ENCODE data around the gene CLCNKA. TPM values are rescaled to one million over a fixed set of nuclear protein-coding genes. Genes with fewer than 3 reads are reported as not detected.

CLCNKA gene
- total RNA-seq, 1 experiment from 2014 or later: 1.5 TPM

- TF ChIP-seq NR3C1 (CRISPR knock-in tag; conservative IDR thresholded peaks at IDR 0.05; ENCODE audit: low read depth): no peak
- TF ChIP-seq RELA (CRISPR knock-in tag; IDR thresholded peaks at IDR 0.05; ENCODE audit: borderline replicate concordance): no peak
- TF ChIP-seq TP53 (CRISPR knock-in tag; IDR thresholded peaks at IDR 0.05): no peak
- peak; percentile 93 for TF ChIP-seq ESRRA (CRISPR knock-in tag; IDR thresholded peaks at IDR 0.05; ENCODE audit: borderline replicate concordance)
- no peak for TF ChIP-seq ZNF232 (CRISPR knock-in tag; IDR thresholded peaks at IDR 0.05)
- TF ChIP-seq FOXK1 (CRISPR knock-in tag; IDR thresholded peaks at IDR 0.05): no peak
- no peak for TF ChIP-seq NFATC4 (CRISPR knock-in tag; IDR thresholded peaks at IDR 0.05)
- TF ChIP-seq, protein P1, sequence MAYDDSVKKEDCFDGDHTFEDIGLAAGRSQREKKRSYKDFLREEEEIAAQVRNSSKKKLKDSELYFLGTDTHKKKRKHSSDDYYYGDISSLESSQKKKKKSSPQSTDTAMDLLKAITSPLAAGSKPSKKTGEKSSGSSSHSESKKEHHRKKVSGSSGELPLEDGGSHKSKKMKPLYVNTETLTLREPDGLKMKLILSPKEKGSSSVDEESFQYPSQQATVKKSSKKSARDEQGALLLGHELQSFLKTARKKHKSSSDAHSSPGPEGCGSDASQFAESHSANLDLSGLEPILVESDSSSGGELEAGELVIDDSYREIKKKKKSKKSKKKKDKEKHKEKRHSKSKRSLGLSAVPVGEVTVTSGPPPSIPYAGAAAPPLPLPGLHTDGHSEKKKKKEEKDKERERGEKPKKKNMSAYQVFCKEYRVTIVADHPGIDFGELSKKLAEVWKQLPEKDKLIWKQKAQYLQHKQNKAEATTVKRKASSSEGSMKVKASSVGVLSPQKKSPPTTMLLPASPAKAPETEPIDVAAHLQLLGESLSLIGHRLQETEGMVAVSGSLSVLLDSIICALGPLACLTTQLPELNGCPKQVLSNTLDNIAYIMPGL (CRISPR knock-in tag; IDR thresholded peaks at IDR 0.05): no peak
Measured at GRCh38 chr1:16013220-16013907, 8.5 kb upstream of the CLCNKA start (continued).

- no peak overlapping the region for H3K27ac Mint-ChIP-seq
- ChIA-PET CTCF (interaction anchor here (0.6 to 4.1 kb wide), 3 partner anchors 12 to 64 kb away, joined by 3 to 20 read pairs (median 18); no protein-coding TSS in a partner anchor), POLR2A (interaction anchor here (0.7 to 1.3 kb wide), 2 partner anchors 13 to 15 kb away, joined by 3 to 4 read pairs; no protein-coding TSS in a partner anchor)
- no peaks in the 10 kb centered on the region for H3K36me3 Mint-ChIP-seq
- no peak for DNase-seq (ENCODE audit: low spot score)
- no peak for ATAC-seq
- H3K4me3 Mint-ChIP-seq: peak overlapping the region; percentile 66
- H3K27me3 Mint-ChIP-seq (ENCODE audit: low read depth): no peaks in the 10 kb centered on the region
- H3K9me3 Mint-ChIP-seq: no peaks in the 10 kb centered on the region
- H3K4me1 Mint-ChIP-seq: peaks cover 59% of the 10 kb centered on the region
- TF ChIP-seq FOXP1 (CRISPR knock-in tag; IDR thresholded peaks at IDR 0.05; ENCODE audit: borderline replicate concordance) (no peak), ATF2 (CRISPR knock-in tag; IDR thresholded peaks at IDR 0.05; ENCODE audit: borderline replicate concordance, low read depth) (no peak), GABPB1 (CRISPR knock-in tag; IDR thresholded peaks at IDR 0.05) (no peak), CREB1 (CRISPR knock-in tag; IDR thresholded peaks at IDR 0.05) (no peak), FOXK1 (CRISPR knock-in tag; IDR thresholded peaks at IDR 0.05) (no peak), ESRRA (CRISPR knock-in tag; IDR thresholded peaks at IDR 0.05; ENCODE audit: borderline replicate concordance) (no peak), SOX15 (CRISPR knock-in tag; IDR thresholded peaks at IDR 0.05) (no peak), USF2 (CRISPR knock-in tag; IDR thresholded peaks at IDR 0.05) (no peak), ZNF281 (CRISPR knock-in tag; IDR thresholded peaks at IDR 0.05) (no peak), ZNF532 (CRISPR knock-in tag; IDR thresholded peaks at IDR 0.05; ENCODE audit: borderline replicate concordance) (no peak)
- TF ChIP-seq, protein P2, sequence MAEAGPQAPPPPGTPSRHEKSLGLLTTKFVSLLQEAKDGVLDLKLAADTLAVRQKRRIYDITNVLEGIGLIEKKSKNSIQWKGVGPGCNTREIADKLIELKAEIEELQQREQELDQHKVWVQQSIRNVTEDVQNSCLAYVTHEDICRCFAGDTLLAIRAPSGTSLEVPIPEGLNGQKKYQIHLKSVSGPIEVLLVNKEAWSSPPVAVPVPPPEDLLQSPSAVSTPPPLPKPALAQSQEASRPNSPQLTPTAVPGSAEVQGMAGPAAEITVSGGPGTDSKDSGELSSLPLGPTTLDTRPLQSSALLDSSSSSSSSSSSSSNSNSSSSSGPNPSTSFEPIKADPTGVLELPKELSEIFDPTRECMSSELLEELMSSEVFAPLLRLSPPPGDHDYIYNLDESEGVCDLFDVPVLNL (CRISPR knock-in tag; IDR thresholded peaks at IDR 0.05; ENCODE audit: borderline replicate concordance, low read depth): no peak
- TF ChIP-seq, protein P3, sequence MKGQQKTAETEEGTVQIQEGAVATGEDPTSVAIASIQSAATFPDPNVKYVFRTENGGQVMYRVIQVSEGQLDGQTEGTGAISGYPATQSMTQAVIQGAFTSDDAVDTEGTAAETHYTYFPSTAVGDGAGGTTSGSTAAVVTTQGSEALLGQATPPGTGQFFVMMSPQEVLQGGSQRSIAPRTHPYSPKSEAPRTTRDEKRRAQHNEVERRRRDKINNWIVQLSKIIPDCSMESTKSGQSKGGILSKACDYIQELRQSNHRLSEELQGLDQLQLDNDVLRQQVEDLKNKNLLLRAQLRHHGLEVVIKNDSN (CRISPR knock-in tag; IDR thresholded peaks at IDR 0.05): no peak
Measured at GRCh38 chr1:16013908-16014258, 8.0 kb upstream of the CLCNKA start.
